PC-9 (cell line): ENCODE results near the gene MARCHF6. TPM values are rescaled to one million over a fixed set of nuclear protein-coding genes. Genes with fewer than 3 reads are reported as not detected.

Source experiments
- Bru-seq: library from RNA; stranded (reverse); fragments of 400-500 nt; gene quantifications from one replicate; lab custom pipeline; 2021; lab: Mats Ljungman, UMichigan
- BruChase-seq, 2 experiments: library from RNA; stranded (reverse); fragments of 400-500 nt; gene quantifications; one replicate each; lab custom pipeline; 2021; lab: Mats Ljungman, UMichigan
- BruUV-seq: library from RNA; stranded (reverse); fragments of 400-500 nt; replicated peaks from 2 replicates; lab custom pipeline; 2021; lab: Mats Ljungman, UMichigan
- CTCF ChIA-PET: fragments of 300-600 bp; sonication (Branson Sonifier 250); formaldehyde crosslinking; loops from one replicate; lab custom pipeline; 2022; ENCODE audit warnings: antibody characterized with exemption; lab: Charles Lee
- POLR2A ChIA-PET: fragments of 300-600 bp; sonication (Branson Sonifier 250); formaldehyde crosslinking; loops from one replicate; lab custom pipeline; 2022; ENCODE audit warnings: antibody characterized with exemption; ENCODE audit not compliant: unreplicated experiment; lab: Charles Lee
- DNase-seq, 2 experiments: peaks; one replicate each; pipeline versions ENCODE4 v3.0.0 to v3.0.0-alpha.2; 2015 to 2022; ENCODE audit warnings: mixed read lengths in 1 of 2
- H2AFZ ChIP-seq: fragments of 200-600 bp; sonication (generic); 2 replicates; pipeline ENCODE4 v1.8.1; 2017; ENCODE audit warnings: antibody characterized with exemption
- H3F3A ChIP-seq: fragments of 200-600 bp; sonication (generic); 2 replicates; pipeline ENCODE4 v1.8.1; 2017; ENCODE audit warnings: antibody characterized with exemption, mild to moderate bottlenecking, low read depth; ENCODE audit not compliant: insufficient read depth
- H3K27ac ChIP-seq: fragments of 200-600 bp; sonication (generic); 2 replicates; pipeline ENCODE4 v1.6.1; 2016; ENCODE audit warnings: mixed run types
- H3K27me3 ChIP-seq: fragments of 200-600 bp; sonication (generic); 2 replicates; pipeline ENCODE4 v1.6.1; 2016; ENCODE audit warnings: low read depth, mixed run types; ENCODE audit not compliant: insufficient read depth
- H3K36me3 ChIP-seq: fragments of 200-600 bp; sonication (generic); 2 replicates; pipeline ENCODE4 v1.6.1; 2016; ENCODE audit warnings: low read depth, mixed run types
- H3K4me1 ChIP-seq: fragments of 200-600 bp; sonication (generic); replicated peaks from 2 replicates; pipeline ENCODE4 v1.6.1; 2016; ENCODE audit warnings: mixed run types; ENCODE audit not compliant: insufficient read depth
- H3K4me2 ChIP-seq: fragments of 200-600 bp; sonication (generic); 2 replicates; pipeline ENCODE4 v1.6.1; 2017; ENCODE audit warnings: mixed run types
- H3K4me3 ChIP-seq: fragments of 200-600 bp; sonication (generic); 2 replicates; pipeline ENCODE4 v1.6.1; 2016; ENCODE audit warnings: mixed run types
- H3K79me2 ChIP-seq: fragments of 200-600 bp; sonication (generic); 2 replicates; pipeline ENCODE4 v1.6.1; 2017; ENCODE audit warnings: low read depth, mixed run types
- H3K9me2 ChIP-seq: fragments of 200-600 bp; sonication (generic); 2 replicates; pipeline ENCODE4 v1.8.1; 2017; ENCODE audit warnings: mild to moderate bottlenecking; ENCODE audit not compliant: insufficient read depth
- H3K9me3 ChIP-seq: fragments of 200-600 bp; sonication (generic); 2 replicates; pipeline ENCODE4 v1.8.1; 2016; ENCODE audit warnings: low read depth; ENCODE audit not compliant: insufficient read depth
- H4K20me1 ChIP-seq: fragments of 200-600 bp; sonication (generic); 2 replicates; pipeline ENCODE4 v1.8.1; 2017; ENCODE audit not compliant: insufficient read depth
- CTCF ChIP-seq: fragments of 200-600 bp; sonication (generic); conservative IDR thresholded peaks from 2 replicates; pipeline ENCODE4 v1.6.1; 2017; ENCODE audit warnings: mixed run types, antibody characterized with exemption, mild to moderate bottlenecking, moderate library complexity
- EZH2 ChIP-seq: fragments of 200-600 bp; sonication (generic); IDR thresholded peaks from 2 replicates; pipeline ENCODE4 v1.8.0; 2017; ENCODE audit warnings: antibody characterized with exemption, low read depth
- intact Hi-C: fragments of 100-400 bp; cut with micrococcal nuclease; formaldehyde crosslinking; loops from one replicate; pipeline ENCODE4 v1.10.0; 2022; ENCODE audit not compliant: unreplicated experiment
- long read RNA-seq: library from polyadenylated mRNA; stranded (forward); transcript quantifications from one replicate; pipeline ENCODE4 v2.0.0, GENCODE V29; 2022
- total RNA-seq: library from RNA; stranded (reverse); gene quantifications from 2 replicates; pipeline ENCODE4 v1.2.3, GENCODE V29; 2021

The MARCHF6 gene
- 283 and 364 TPM in 2 replicates for total RNA-seq
- Bru-seq, nascent RNA: percentile 99 among the genes with signal in this experiment
- percentile 99 among the genes with signal in this experiment for BruChase-seq, experiment 1, labeled RNA remaining after a 2-hour chase
- BruChase-seq, experiment 2, labeled RNA remaining after a 6-hour chase: percentile 98 among the genes with signal in this experiment
- long read RNA-seq, full-length matches to known transcripts: 140 of 207 reads
- long read RNA-seq, partial matches to known transcripts: 38 of 207 reads
- long read RNA-seq, other reads (novel, unspliced or antisense): 29 of 207 reads

GRCh38 chr5:10353241-10354047 lies at the start of gene MARCHF6:
MARCHF6 (plus strand) TSS chr5:10353695; CDS start chr5:10353899, 204 bp downstream.
- H3K4me1 ChIP-seq: peaks cover 18% of the 10 kb centered on the region
- peak within 1 kb of the TSS; percentile 97 for H2AFZ ChIP-seq
- H3K9me2 ChIP-seq: no peaks in the 10 kb centered on the region
- no peaks in the 10 kb centered on the region for H3K27me3 ChIP-seq
- peak within 1 kb of the TSS; percentile 85 for H3K4me3 ChIP-seq
- H3K4me2 ChIP-seq: peak within 1 kb of the TSS; percentile 92
- intact Hi-C loops: loop anchor here (1.0 to 5.0 kb wide), 8 partner anchors 13 to 244 kb away; partner anchors contain the start of gene CCT5
- peaks cover 11% of the 10 kb centered on the region for H3K36me3 ChIP-seq
- TF ChIP-seq CTCF (no peak), EZH2 (no peak)
- H4K20me1 ChIP-seq: peaks cover 39% of the 10 kb centered on the region
- POLR2A ChIA-PET: interaction anchor here (0.5 to 1.5 kb wide), 20 partner anchors 10 to 407 kb away, joined by 3 to 14 read pairs (median 4); no protein-coding TSS in a partner anchor
- DNase-seq: peak; percentile 87 to 100
- CTCF ChIA-PET: interaction anchor here (0.6 to 1.5 kb wide), 5 partner anchors 11 to 69 kb away, joined by 3 to 10 read pairs (median 6); no protein-coding TSS in a partner anchor
- H3K9me3 ChIP-seq: no peaks in the 10 kb centered on the region
- H3F3A ChIP-seq: peaks cover 15% of the 10 kb centered on the region; the same call in 1 of the 2 replicates
- BruUV-seq: no TSS peak
- peaks cover 62% of the 10 kb centered on the region for H3K79me2 ChIP-seq
- peak within 1 kb of the TSS; percentile 93 for H3K27ac ChIP-seq

GRCh38 chr5:10303699-10304170 lies 49.8 kb upstream of the MARCHF6 start:
- CTCF ChIA-PET: interaction anchor here (0.6 to 1.9 kb wide), 3 partner anchors 20 to 77 kb away, joined by 3 to 4 read pairs (median 4); no protein-coding TSS in a partner anchor
- POLR2A ChIA-PET: no interaction called here
- Histone ChIP-seq H3K27ac (no peak overlapping the region), H3K27me3 (no peaks in the 10 kb centered on the region), H3K79me2 (peaks cover 72% of the 10 kb centered on the region), H3K9me3 (no peaks in the 10 kb centered on the region), H3F3A (peaks cover 25% of the 10 kb centered on the region; the same call in 1 of the 2 replicates), H3K36me3 (0 out of 2 replicates have a peak, but pooled peaks cover 10% of the 10 kb centered on the region), H4K20me1 (no peaks in the 10 kb centered on the region), H2AFZ (no peak overlapping the region), H3K4me1 (peaks cover 40% of the 10 kb centered on the region), H3K4me2 (no peak overlapping the region), H3K9me2 (no peaks in the 10 kb centered on the region), H3K4me3 (no peak overlapping the region)
- no peak for DNase-seq
- TF ChIP-seq EZH2 (no peak), CTCF (no peak)
- no TSS peak for BruUV-seq
- intact Hi-C loops: loop anchor here (2.0 kb wide), 1 partner anchor 247 kb away; no protein-coding TSS in a partner anchor

- ChIA-PET CTCF (interaction anchor here (1.2 to 1.9 kb wide), 2 partner anchors 21 to 59 kb away, joined by 4 read pairs; no protein-coding TSS in a partner anchor), POLR2A (no interaction called here)
- no peak for DNase-seq
- H3K36me3 ChIP-seq: 0 out of 2 replicates have a peak, but pooled peaks cover 4% of the 10 kb centered on the region
- no peak overlapping the region for H2AFZ ChIP-seq
- no peak for TF ChIP-seq EZH2
- TF ChIP-seq CTCF: no peak
- no peaks in the 10 kb centered on the region for H3K9me2 ChIP-seq
- no peak overlapping the region for H3K4me3 ChIP-seq
- H3K4me2 ChIP-seq: 0 out of 2 replicates have a peak overlapping the region, but pooled peaks have one; percentile 83
- no peaks in the 10 kb centered on the region for H4K20me1 ChIP-seq
- no peaks in the 10 kb centered on the region for H3K27me3 ChIP-seq
- H3K27ac ChIP-seq: no peak overlapping the region
- BruUV-seq: no TSS peak
- peaks cover 65% of the 10 kb centered on the region for H3K79me2 ChIP-seq
- peaks cover 47% of the 10 kb centered on the region for H3K4me1 ChIP-seq
- no peaks in the 10 kb centered on the region for H3K9me3 ChIP-seq
- intact Hi-C loops: loop anchor here (5.0 kb wide), 2 partner anchors 397 to 417 kb away; no protein-coding TSS in a partner anchor
- peaks cover 35% of the 10 kb centered on the region for H3F3A ChIP-seq
Observed at GRCh38 chr5:10304932-10305331, 48.6 kb upstream of the MARCHF6 start.
